Ovary (tissue), 3 donors: ENCODE measurements around the gene TPM2.

Source experiments
- CTCF ChIP-seq, 3 donors: fragments of 450-650 bp in 2 of 3; fragments of 200-600 bp in 1 of 3; IDR thresholded peaks; one replicate each; pipeline versions ENCODE4 v1.5.1 to v1.8.0; 2016 to 2022; ENCODE audit warnings: antibody characterized with exemption in 3 of 3, mild to moderate bottlenecking in 1 of 3
- EP300 ChIP-seq: sonication (generic); formaldehyde crosslinking; IDR thresholded peaks from one replicate; pipeline ENCODE4 v1.6.1; 2017; ENCODE audit warnings: antibody characterized with exemption
- POLR2A ChIP-seq: fragments of 450-650 bp; IDR thresholded peaks from one replicate; pipeline ENCODE4 v1.6.1; 2017; ENCODE audit warnings: antibody characterized with exemption, mild to moderate bottlenecking, moderate library complexity
- donor health status: DM: no; HTN: no; CAD: no.

GRCh38 chr9:35665471-35665818 is 24.3 kb downstream of the TPM2 start:
- TF ChIP-seq POLR2A (no peak), EP300 (no peak), CTCF (IDR thresholded peaks at IDR 0.05) (no peak)
